Suprapubic skin (tissue), 4 donors: Measurements from ENCODE around the gene LAIR2.

Source experiments
- EP300 ChIP-seq: sonication (generic); formaldehyde crosslinking; IDR thresholded peaks from one replicate; pipeline ENCODE4 v1.6.1; 2017; ENCODE audit warnings: antibody characterized with exemption
- POLR2A ChIP-seq, 2 donors: fragments of 450-650 bp; IDR thresholded peaks; one replicate each; pipeline ENCODE4 v1.6.1; 2017; ENCODE audit warnings: antibody characterized with exemption in 2 of 2, mild to moderate bottlenecking in 2 of 2, moderate library complexity in 2 of 2
- POLR2AphosphoS5 ChIP-seq, 3 donors: sonication (generic); formaldehyde crosslinking; IDR thresholded peaks; one replicate each; pipeline ENCODE4 v1.6.1; 2017; ENCODE audit warnings: antibody characterized with exemption in 3 of 3
- TF ChIP-seq, protein P1 (sequence below), 2 donors: fragments of 200-600 bp in 1 of 2; fragments of 450-650 bp in 1 of 2; sonication (generic) in 1 of 2; IDR thresholded peaks; one replicate each; pipeline ENCODE4 v1.5.1; 2016 to 2019; ENCODE audit warnings: antibody characterized with exemption in 2 of 2, mild to moderate bottlenecking in 1 of 2, moderate library complexity in 1 of 2

DNA sequence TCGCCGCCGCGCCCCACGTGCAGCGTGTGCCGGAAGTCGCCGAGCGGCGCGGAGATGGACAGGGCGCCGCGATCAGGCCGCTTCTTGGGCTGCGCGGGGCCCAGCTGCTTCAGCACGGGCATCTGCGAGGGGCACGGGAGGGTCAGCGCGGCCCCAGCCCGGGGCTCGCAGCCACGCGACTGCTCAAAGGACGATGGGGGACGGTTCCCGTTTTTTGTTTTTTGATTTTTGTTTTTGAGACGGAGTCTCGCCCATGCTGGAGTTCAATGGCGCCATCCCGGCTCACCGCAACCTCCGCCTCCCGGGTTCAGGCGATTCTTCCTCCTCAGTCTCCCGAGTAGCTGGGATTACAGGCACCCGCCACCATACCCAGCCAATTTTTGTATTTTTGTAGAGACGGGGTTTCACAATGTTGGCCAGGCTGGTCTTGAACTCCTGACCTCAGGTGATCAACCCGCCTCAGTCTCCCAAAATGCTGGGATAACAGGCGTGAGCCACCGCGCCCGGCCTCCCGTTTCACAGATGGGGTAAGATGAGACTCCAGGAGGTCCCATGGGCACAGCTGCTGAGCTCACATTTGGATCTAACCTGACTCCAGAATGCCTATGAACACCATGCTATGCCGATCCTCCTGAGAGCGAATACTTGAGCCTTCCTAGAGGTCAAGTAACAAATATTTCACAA is 37.1 kb upstream of the LAIR2 start:
- TF ChIP-seq POLR2A (IDR thresholded peaks at IDR 0.05) (no peak), EP300 (no peak), POLR2AphosphoS5 (IDR thresholded peaks at IDR 0.05) (no peak)
- TF ChIP-seq, protein P1, sequence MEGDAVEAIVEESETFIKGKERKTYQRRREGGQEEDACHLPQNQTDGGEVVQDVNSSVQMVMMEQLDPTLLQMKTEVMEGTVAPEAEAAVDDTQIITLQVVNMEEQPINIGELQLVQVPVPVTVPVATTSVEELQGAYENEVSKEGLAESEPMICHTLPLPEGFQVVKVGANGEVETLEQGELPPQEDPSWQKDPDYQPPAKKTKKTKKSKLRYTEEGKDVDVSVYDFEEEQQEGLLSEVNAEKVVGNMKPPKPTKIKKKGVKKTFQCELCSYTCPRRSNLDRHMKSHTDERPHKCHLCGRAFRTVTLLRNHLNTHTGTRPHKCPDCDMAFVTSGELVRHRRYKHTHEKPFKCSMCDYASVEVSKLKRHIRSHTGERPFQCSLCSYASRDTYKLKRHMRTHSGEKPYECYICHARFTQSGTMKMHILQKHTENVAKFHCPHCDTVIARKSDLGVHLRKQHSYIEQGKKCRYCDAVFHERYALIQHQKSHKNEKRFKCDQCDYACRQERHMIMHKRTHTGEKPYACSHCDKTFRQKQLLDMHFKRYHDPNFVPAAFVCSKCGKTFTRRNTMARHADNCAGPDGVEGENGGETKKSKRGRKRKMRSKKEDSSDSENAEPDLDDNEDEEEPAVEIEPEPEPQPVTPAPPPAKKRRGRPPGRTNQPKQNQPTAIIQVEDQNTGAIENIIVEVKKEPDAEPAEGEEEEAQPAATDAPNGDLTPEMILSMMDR (IDR thresholded peaks at IDR 0.05) = no peak
